GM12878 (cell line): ENCODE measurements around the gene MYBBP1A. TPM values are rescaled to one million over a fixed set of nuclear protein-coding genes. Genes with fewer than 3 reads are reported as not detected.

Experiments
- ATAC-seq: fragments of 200-7000 bp; cut with Tn5 transposase; 3 replicates; pipeline ENCODE4 v1.9.1; 2020; ENCODE audit warnings: mild to moderate bottlenecking, moderate library complexity
- BruUV-seq: library from RNA; stranded (reverse); fragments of 400-500 nt; replicated peaks from 2 replicates; lab custom pipeline; 2021; lab: Mats Ljungman, UMichigan
- CTCF ChIA-PET: fragments of 300-600 bp; sonication (Branson Sonifier 250); formaldehyde crosslinking; extraction: SDS; loops from one replicate; lab custom pipeline; 2021; ENCODE audit warnings: inconsistent platforms; lab: Yijun Ruan, JAX
- POLR2A ChIA-PET: fragments of 350-600 bp; formaldehyde crosslinking; extraction: SDS; loops from one replicate; lab custom pipeline; 2021; ENCODE audit warnings: inconsistent platforms; lab: Charles Lee
- RAD21 ChIA-PET: fragments of 300-600 bp; sonication (Branson Sonifier 250); formaldehyde crosslinking; loops from one replicate; lab custom pipeline; 2023; ENCODE audit warnings: antibody characterized with exemption; ENCODE audit not compliant: unreplicated experiment; lab: Charles Lee
- SMC1A ChIA-PET: fragments of 300-600 bp; sonication (Branson Sonifier 250); formaldehyde crosslinking; loops from one replicate; lab custom pipeline; 2023; ENCODE audit not compliant: unreplicated experiment, uncharacterized antibody; lab: Charles Lee
- DNase-seq: peaks from one replicate; pipeline ENCODE4 v3.0.0-alpha.2; 2011; ENCODE audit warnings: low read depth, low spot score
- FAIRE-seq: peaks from 3 replicates; lab custom pipeline; 2011; peaks lifted over from hg19 to GRCh38; lab: Jason Lieb, UNC
- H2AFZ ChIP-seq: 2 replicates; pipeline ENCODE4 v1.6.0; 2011; ENCODE audit warnings: low read depth, low read length, control low read depth; ENCODE audit not compliant: control insufficient read depth
- H3K27ac ChIP-seq: 2 replicates; pipeline ENCODE4 v1.5.1; 2011; ENCODE audit warnings: control low read depth; ENCODE audit not compliant: control insufficient read depth, insufficient read depth
- H3K27me3 ChIP-seq, 2 experiments: replicated peaks in 1 of 2; 2 replicates each; pipeline versions ENCODE4 v1.6.0 to v1.6.1; 2011; ENCODE audit warnings: low read length in 1 of 2; ENCODE audit not compliant: control insufficient read depth in 2 of 2, insufficient read depth in 2 of 2
- H3K36me3 ChIP-seq, 2 experiments: 2 replicates each; pipeline ENCODE4 v1.5.1; 2011; ENCODE audit warnings: low read length in 1 of 2; ENCODE audit not compliant: control insufficient read depth in 2 of 2, insufficient read depth in 2 of 2
- H3K4me1 ChIP-seq: 2 replicates; pipeline ENCODE4 v1.6.1; 2011; ENCODE audit warnings: mild to moderate bottlenecking, low read length, moderate library complexity, mixed read lengths; ENCODE audit not compliant: control insufficient read depth, insufficient read depth
- H3K4me2 ChIP-seq: 2 replicates; pipeline ENCODE4 v1.6.0; 2011; ENCODE audit warnings: control low read depth; ENCODE audit not compliant: control insufficient read depth, insufficient read depth
- H3K4me3 ChIP-seq: fragments of 200-600 bp; sonication (generic); 2 replicates; pipeline ENCODE4 v1.5.1; 2016
- H3K79me2 ChIP-seq: 2 replicates; pipeline ENCODE4 v1.6.0; 2011; ENCODE audit warnings: low read length; ENCODE audit not compliant: control insufficient read depth, insufficient read depth
- H3K9ac ChIP-seq: 2 replicates; pipeline ENCODE4 v1.8.0; 2011; ENCODE audit warnings: low read length, control low read depth, mixed read lengths; ENCODE audit not compliant: control insufficient read depth, insufficient read depth
- H3K9me3 ChIP-seq: replicated peaks from 3 replicates; pipeline ENCODE4 v1.5.1; 2011; ENCODE audit warnings: mild to moderate bottlenecking, low read length; ENCODE audit not compliant: control insufficient read depth, insufficient read depth
- H4K20me1 ChIP-seq: 2 replicates; pipeline ENCODE4 v1.6.0; 2011; ENCODE audit not compliant: control insufficient read depth, insufficient read depth
- ASH2L ChIP-seq: fragments of 300-600, 200-600 bp; sonication (generic); IDR thresholded peaks from 2 replicates; pipeline ENCODE4 v1.6.1; 2017; ENCODE audit warnings: low read depth, mild to moderate bottlenecking, borderline replicate concordance
- ATF7 ChIP-seq: fragments of 450-650 bp; IDR thresholded peaks from 2 replicates; pipeline ENCODE4 v1.6.1; 2016; ENCODE audit warnings: low read depth, mild to moderate bottlenecking
- BRCA1 ChIP-seq: IDR thresholded peaks from 2 replicates; pipeline ENCODE4 v1.6.1; 2011; ENCODE audit warnings: low read depth, low read length, improper control_type of control experiment
- E2F4 ChIP-seq: IDR thresholded peaks from 2 replicates; pipeline ENCODE4 v1.6.1; 2012; ENCODE audit warnings: low read depth, low read length, improper control_type of control experiment
- FOXM1 ChIP-seq: IDR thresholded peaks from 2 replicates; pipeline ENCODE4 v1.6.1; 2012; ENCODE audit warnings: low read depth, mild to moderate bottlenecking, inconsistent platforms, low read length, moderate library complexity
- PML ChIP-seq: IDR thresholded peaks from 2 replicates; pipeline ENCODE4 v1.6.1; 2012; ENCODE audit warnings: low read length, inconsistent platforms
- RUNX3 ChIP-seq: IDR thresholded peaks from 2 replicates; pipeline ENCODE4 v1.6.1; 2012; ENCODE audit warnings: low read length, inconsistent platforms
- ZBTB40 ChIP-seq: fragments of 450-650 bp; IDR thresholded peaks from 2 replicates; pipeline ENCODE4 v1.6.1; 2016; ENCODE audit warnings: mild to moderate bottlenecking, moderate library complexity, borderline replicate concordance
- WGBS: methylation state at CpG from one replicate; pipeline ENCODE4 v1.1.6; 2016; ENCODE audit warnings: low lambda C conversion rate; ENCODE audit not compliant: insufficient replicate concordance, insufficient coverage; ENCODE audit errors: missing lambda C conversion rate; 5-methylcytosine and 5-hydroxymethylcytosine counted together
- in situ Hi-C: fragments of 300-500 bp; cut with MboI; formaldehyde crosslinking; loops from 9 replicates; pipeline ENCODE4 v1.14.3; 2018; ENCODE audit warnings: mixed read lengths
- intact Hi-C: fragments of 100-400 bp; cut with micrococcal nuclease; formaldehyde crosslinking; loops from one replicate; pipeline ENCODE4 v1.14.2; 2022; ENCODE audit not compliant: unreplicated experiment
- polyA plus RNA-seq, 11 experiments: library from polyadenylated mRNA; depleted of rRNA in 4 of 11; unstranded in 6 of 11; stranded (reverse) in 5 of 11; fragments of >200 nt; fragmentation: Nextera tagmentation in 4 of 11; fragmentation: Illumina TruSeq in 1 of 11; extraction: Ambion mirVana in 4 of 11; extraction: Trizol in 1 of 11; gene quantifications; 1 replicate in 1 of 11; 2 replicates in 10 of 11; pipeline versions ENCODE4 v1.2.1 to v1.2.3, GENCODE V29; 2011 to 2016; ENCODE audit warnings: inconsistent platforms in 2 of 11, missing spikeins in 2 of 11, low read depth in 1 of 11
- total RNA-seq, 4 experiments: library from RNA; depleted of rRNA in 3 of 4; stranded (reverse); fragments of >200 nt in 3 of 4; fragmentation: Illumina TruSeq in 1 of 4; extraction: Trizol in 1 of 4; gene quantifications; 2 replicates each; pipeline versions ENCODE4 v1.2.1 to v1.2.3, GENCODE V29; 2013 to 2021

The MYBBP1A gene
- total and polyA plus RNA-seq, 10 of the 15 experiments (the other 5 are each of a cell fraction or from before 2014, with no cell fraction given): 2.5 to 121 (median 71.6) TPM

GRCh38 chr17:4573115-4573514 is 17.9 kb upstream of the MYBBP1A start:
- Histone ChIP-seq H3K4me2 (no peak overlapping the region), H3K27me3 (no peaks in the 10 kb centered on the region; a peak in 1 of 4 replicates), H4K20me1 (no peaks in the 10 kb centered on the region), H3K36me3 (no peaks in the 10 kb centered on the region), H3K79me2 (no peaks in the 10 kb centered on the region), H3K27ac (no peak overlapping the region), H3K4me3 (no peak overlapping the region), H3K4me1 (peaks cover 6% of the 10 kb centered on the region; the same call in 1 of the 2 replicates), H3K9ac (no peak overlapping the region), H2AFZ (no peak overlapping the region), H3K9me3 (no peaks in the 10 kb centered on the region)
- WGBS: 26% methylated on average over 4 of the region's 4 CpGs
- no TSS peak for BruUV-seq
- DNase-seq (no peak), FAIRE-seq (no peak), ATAC-seq (no peak)
- RAD21 ChIA-PET: no interaction called here
- intact Hi-C loops (no loop called here), in situ Hi-C loops (no loop called here)
- TF ChIP-seq BRCA1: no peak
- TF ChIP-seq ASH2L: no peak
- TF ChIP-seq PML: no peak
- TF ChIP-seq E2F4: no peak
- no peak for TF ChIP-seq ZBTB40
- TF ChIP-seq RUNX3: no peak
- TF ChIP-seq ATF7: no peak
- no peak for TF ChIP-seq FOXM1
- SMC1A ChIA-PET: no interaction called here
- CTCF ChIA-PET: interaction anchor here (1.0 kb wide), 1 partner anchor 8 kb away, joined by 3 read pairs; no protein-coding TSS in a partner anchor
- POLR2A ChIA-PET: no interaction called here
